ENCODE measurements around the gene B2M.
"Not testable (repeated sequence)": the region's sequence is repeated elsewhere in the genome, so short reads cannot be mapped to it uniquely, and the experiment has no call there.

Gene B2M

GRCh38 chr15:44700676-44701075 is 10.6 kb upstream of the B2M start:
- DNase-seq = not testable (repeated sequence)

- DNase-seq = no peak
These were observed 5.3 kb upstream of the B2M start for GRCh38 chr15:44705986-44706385.

DNA sequence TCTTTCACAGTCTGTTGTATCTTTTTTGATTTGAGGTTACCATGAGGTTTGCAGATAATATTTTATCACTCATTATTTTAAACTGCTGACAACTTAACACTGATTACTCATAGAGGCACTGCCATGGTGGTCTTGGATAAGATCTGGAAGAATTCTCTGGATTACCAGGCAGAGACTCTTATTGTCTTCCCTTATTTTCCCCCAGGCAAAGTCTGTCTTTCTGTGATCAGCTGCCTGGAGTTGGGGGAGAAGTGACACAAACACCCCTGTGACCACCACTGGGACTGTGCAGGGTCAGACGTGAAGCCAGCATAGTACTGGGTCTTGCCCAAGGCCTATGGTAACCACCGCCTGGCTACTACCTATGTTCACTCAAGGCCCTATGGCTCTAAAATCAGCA is 4.9 kb upstream of the B2M start:
- DNase-seq = no peak

DNA sequence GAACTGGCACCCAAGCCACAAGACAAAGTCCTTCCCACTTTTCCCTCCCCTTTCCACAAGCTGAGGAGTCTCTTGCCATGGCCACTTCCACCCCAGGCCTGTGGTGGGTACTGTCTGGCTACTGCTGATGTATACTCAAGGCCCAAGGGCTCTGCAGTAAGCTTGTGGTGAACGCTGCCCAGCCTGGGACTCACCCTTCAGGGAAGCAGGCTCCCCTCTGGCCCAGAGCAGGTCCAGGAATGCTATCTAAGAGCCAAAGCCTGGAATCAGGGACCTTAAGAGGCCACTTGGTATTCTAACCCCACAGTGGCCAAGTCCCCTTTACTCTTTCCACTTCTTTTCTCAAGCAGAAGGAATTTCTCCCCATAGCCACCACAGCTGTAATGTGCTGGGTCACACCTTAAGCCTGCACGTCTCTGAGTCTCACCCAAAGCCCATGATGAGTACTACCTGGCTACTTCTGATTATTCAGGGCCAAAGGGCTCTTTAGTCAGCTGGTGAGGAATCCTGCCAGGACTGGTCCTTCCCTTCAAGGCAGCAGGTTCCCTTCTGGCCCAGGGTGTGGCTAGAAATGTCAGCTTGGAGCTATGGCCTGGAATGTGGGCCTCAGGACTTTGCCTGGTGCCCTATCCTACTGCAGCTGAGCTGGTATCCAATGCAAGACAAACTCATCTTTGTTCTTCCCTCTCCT is 4.2 kb upstream of the B2M start:
- DNase-seq = no peak

DNA sequence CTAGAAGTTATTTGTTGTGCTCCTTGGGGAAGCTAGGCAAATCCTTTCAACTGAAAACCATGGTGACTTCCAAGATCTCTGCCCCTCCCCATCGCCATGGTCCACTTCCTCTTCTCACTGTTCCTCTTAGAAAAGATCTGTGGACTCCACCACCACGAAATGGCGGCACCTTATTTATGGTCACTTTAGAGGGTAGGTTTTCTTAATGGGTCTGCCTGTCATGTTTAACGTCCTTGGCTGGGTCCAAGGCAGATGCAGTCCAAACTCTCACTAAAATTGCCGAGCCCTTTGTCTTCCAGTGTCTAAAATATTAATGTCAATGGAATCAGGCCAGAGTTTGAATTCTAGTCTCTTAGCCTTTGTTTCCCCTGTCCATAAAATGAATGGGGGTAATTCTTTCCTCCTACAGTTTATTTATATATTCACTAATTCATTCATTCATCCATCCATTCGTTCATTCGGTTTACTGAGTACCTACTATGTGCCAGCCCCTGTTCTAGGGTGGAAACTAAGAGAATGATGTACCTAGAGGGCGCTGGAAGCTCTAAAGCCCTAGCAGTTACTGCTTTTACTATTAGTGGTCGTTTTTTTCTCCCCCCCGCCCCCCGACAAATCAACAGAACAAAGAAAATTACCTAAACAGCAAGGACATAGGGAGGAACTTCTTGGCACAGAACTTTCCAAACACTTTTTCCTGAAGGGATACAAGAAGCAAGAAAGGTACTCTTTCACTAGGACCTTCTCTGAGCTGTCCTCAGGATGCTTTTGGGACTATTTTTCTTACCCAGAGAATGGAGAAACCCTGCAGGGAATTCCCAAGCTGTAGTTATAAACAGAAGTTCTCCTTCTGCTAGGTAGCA is 851 bp upstream of the B2M start:
- peak; percentile 79 for DNase-seq

DNA sequence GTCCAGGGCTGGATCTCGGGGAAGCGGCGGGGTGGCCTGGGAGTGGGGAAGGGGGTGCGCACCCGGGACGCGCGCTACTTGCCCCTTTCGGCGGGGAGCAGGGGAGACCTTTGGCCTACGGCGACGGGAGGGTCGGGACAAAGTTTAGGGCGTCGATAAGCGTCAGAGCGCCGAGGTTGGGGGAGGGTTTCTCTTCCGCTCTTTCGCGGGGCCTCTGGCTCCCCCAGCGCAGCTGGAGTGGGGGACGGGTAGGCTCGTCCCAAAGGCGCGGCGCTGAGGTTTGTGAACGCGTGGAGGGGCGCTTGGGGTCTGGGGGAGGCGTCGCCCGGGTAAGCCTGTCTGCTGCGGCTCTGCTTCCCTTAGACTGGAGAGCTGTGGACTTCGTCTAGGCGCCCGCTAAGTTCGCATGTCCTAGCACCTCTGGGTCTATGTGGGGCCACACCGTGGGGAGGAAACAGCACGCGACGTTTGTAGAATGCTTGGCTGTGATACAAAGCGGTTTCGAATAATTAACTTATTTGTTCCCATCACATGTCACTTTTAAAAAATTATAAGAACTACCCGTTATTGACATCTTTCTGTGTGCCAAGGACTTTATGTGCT is 527 bp downstream of the B2M start:
- peak; percentile 76 for DNase-seq

DNA sequence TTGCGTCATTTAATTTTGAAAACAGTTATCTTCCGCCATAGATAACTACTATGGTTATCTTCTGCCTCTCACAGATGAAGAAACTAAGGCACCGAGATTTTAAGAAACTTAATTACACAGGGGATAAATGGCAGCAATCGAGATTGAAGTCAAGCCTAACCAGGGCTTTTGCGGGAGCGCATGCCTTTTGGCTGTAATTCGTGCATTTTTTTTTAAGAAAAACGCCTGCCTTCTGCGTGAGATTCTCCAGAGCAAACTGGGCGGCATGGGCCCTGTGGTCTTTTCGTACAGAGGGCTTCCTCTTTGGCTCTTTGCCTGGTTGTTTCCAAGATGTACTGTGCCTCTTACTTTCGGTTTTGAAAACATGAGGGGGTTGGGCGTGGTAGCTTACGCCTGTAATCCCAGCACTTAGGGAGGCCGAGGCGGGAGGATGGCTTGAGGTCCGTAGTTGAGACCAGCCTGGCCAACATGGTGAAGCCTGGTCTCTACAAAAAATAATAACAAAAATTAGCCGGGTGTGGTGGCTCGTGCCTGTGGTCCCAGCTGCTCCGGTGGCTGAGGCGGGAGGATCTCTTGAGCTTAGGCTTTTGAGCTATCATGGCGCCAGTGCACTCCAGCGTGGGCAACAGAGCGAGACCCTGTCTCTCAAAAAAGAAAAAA is 1.2 kb downstream of the B2M start:
- peak; percentile 84 for DNase-seq

GRCh38 chr15:44713006-44713966 is 2.0 kb downstream of the B2M start:
- peak; percentile 64 for DNase-seq

GRCh38 chr15:44715142-44715796 is 4.0 kb downstream of the B2M start:
- peak; percentile 51 for DNase-seq

GRCh38 chr15:44715797-44716334 is 4.5 kb downstream of the B2M start:
- no peak for DNase-seq

- DNase-seq = peak; percentile 31
These were observed 5.8 kb downstream of the B2M start for GRCh38 chr15:44716983-44717602.

- DNase-seq = no peak
These were observed 7.0 kb downstream of the B2M start for GRCh38 chr15:44718180-44718926.

DNA sequence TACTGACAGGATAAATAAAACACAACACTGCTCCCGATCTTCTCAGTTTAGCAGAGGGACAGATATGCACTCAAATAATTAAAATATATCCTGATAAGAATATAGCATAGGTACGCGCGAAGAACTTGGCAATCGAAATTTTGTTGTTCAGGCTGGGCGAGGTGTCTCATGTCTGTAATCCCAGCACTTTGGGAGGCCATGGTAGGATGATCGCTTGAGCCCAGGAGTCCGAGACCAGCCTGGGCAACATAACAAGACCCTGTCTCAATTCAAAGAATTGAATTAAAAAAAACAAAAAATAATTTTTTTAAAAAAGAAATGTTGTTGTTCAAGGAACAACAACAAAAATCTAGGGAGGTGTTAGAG is 7.6 kb downstream of the B2M start:
- DNase-seq = no peak

DNA sequence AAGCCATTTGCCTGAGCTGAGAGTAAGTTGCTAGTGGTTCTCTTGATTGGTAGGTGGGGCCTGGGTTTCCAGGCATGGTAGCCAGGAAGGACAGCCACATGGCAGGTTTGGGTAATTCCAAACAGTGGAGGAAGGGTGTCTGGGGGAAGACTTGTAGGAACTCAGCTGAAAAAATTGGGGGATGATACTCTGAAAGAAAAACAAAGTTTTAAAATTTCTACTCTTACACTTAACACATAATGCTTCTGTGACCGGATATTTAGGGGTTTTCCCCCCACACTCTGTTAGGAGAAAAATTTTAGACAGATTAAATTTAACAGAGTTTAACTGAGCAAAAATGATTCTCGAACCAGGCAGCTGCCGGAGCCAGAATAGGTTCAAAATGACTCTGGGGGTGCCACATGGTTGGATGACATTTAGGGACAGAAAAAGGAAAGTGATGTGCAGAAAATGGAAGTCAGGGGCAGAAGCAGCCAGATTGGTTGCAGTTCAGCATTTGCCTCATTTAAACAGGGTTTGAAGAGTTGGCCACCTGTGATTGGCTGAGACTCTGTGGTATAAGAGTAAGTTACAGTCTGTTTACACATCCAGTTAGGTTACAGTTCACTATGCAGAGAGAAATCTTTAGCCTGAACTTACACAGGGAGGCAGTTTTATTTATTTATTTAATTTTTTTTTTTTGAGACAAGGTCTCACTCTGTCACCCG is 8.1 kb downstream of the B2M start:
- DNase-seq = peak; percentile 85

DNA sequence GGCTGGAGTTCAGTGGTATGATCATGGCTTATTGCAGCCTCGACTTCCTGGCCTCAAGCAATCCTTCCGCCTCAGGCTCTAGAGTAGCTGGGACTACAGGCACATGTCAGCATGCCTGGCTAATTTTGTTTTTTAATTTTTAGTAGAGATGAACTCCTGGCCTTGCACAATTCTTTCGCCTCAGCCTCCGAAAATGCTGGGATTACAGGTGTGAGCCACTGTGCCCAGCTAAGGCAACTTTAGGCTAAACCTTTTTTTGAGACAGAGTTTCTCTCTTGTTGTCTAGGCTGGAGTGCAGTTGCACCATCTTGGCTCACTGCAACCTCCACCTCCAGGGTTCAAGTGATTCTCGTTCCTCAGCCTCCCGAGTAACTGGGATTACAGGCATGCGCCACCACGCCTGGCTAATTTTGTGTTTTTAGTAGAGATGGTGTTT is 8.7 kb downstream of the B2M start:
- DNase-seq = not testable (repeated sequence)

DNA sequence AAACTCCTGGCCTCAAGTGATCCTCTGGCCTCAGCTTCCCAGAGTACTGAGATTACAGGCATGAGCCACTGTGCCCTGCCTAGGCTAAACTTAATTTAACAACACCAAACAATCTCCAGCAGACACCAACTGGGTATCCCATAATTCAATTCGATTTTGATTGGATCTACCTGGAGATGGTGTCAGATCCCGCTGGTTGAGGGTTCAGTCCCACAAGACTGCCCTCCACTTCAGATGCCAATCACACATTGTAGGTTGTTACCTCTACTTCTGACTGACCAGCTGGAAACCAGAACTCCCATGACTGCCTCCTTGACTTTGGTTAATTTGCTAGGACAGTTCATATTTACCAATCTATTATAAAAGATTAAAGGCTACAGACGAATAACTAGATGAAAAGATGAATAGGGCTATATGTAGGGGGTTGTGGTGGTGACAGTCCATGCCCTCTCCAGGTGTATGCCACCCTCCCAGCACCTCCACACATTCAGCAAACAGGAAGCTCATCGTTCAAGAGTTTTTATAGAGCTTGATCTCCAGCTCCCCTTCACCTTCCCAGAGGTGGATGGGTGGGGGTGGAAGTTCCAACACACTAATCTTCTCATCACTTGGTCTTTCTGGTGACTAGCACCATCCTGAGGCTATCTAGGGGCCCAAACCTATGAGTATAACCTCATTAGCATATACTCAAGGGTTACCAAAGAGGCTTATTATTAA is 9.3 kb downstream of the B2M start:
- peak; percentile 73 for DNase-seq

GRCh38 chr15:44722011-44722410 is 10.7 kb downstream of the B2M start:
- DNase-seq = peak; percentile 37

DNA sequence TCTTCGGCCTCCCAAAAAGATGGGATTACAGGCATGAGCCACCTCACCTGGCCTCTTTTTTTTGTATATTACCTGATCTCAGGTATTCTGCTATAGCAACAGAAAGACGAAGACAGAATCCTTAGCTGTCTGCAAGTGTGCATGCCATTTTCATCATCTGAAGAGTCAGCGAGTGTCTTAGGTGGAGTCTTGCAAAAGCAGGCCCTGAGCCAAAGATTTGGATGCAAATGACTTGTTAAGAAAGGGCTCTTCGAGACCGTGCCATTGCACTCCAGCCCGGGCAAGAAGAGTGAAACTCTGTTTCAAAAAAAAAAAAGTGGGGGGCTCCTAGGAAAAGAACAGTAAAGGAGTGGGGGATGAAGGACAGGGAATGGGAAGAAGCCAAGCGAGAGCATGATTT is 14.8 kb downstream of the B2M start:
- DNase-seq = peak; percentile 42

Measured in CD4-positive, alpha-beta T cell treated with Interleukin-10 for 1 hour (primary cell).